ENCODE data around the gene NUDT14.

The NUDT14 gene

GRCh38 chr14:105144666-105145380 is 36.3 kb downstream of the NUDT14 start:
- DNase-seq, result no peak

- DNase-seq, result no peak
Observed at GRCh38 chr14:105144026-105144665, 37.0 kb downstream of the NUDT14 start.

- no peak for DNase-seq
Observed at GRCh38 chr14:105143451-105144025, 37.6 kb downstream of the NUDT14 start.

- DNase-seq, result no peak
Observed at GRCh38 chr14:105142651-105143450, 38.3 kb downstream of the NUDT14 start.

- no peak for DNase-seq
Observed at GRCh38 chr14:105141486-105142281, 39.4 kb downstream of the NUDT14 start.

- no peak for DNase-seq
Observed at GRCh38 chr14:105141026-105141425, 40.1 kb downstream of the NUDT14 start.

- DNase-seq, result no peak
Observed at GRCh38 chr14:105140581-105140980, 40.5 kb downstream of the NUDT14 start.

GRCh38 chr14:105139831-105140239 is 41.3 kb downstream of the NUDT14 start:
- no peak for DNase-seq

GRCh38 chr14:105139212-105139825 is 41.8 kb downstream of the NUDT14 start:
- no peak for DNase-seq

- DNase-seq, result no peak
Observed at GRCh38 chr14:105138551-105139111, 42.5 kb downstream of the NUDT14 start.

- no peak for DNase-seq
Observed at GRCh38 chr14:105138021-105138541, 43.0 kb downstream of the NUDT14 start.

- no peak for DNase-seq
Observed at GRCh38 chr14:105137481-105138020, 43.6 kb downstream of the NUDT14 start.

GRCh38 chr14:105136401-105137322 is 44.5 kb downstream of the NUDT14 start:
- DNase-seq, result no peak

- no peak for DNase-seq
Observed at GRCh38 chr14:105135700-105136395, 45.3 kb downstream of the NUDT14 start.

GRCh38 chr14:105132921-105133654 is 48.0 kb downstream of the NUDT14 start:
- DNase-seq, result no peak

GRCh38 chr14:105131241-105131640 is 49.9 kb downstream of the NUDT14 start:
- no peak for DNase-seq

- no peak for DNase-seq
Observed at GRCh38 chr14:105128059-105128458, 53.1 kb downstream of the NUDT14 start.

GRCh38 chr14:105126981-105127329 is 54.2 kb downstream of the NUDT14 start:
- DNase-seq, result no peak

Data from NCI-H1436 treated with DMSO at 0.1 percent for 48 hours (cell line).